Uterus (tissue), 4 donors: ENCODE data around the gene POC1B. TPM values are rescaled to one million over a fixed set of nuclear protein-coding genes. Genes with fewer than 3 reads are reported as not detected.
A peak's percentile ranks its signal among the peaks of the same experiment; 100 is the strongest.

Source experiments
- DNase-seq, 2 donors: peaks; one replicate each; pipeline ENCODE4 v3.0.0-alpha.2; 2019 to 2020
- H3K27ac ChIP-seq, 2 donors: fragments of 200-600 bp; sonication (generic); 1 replicate in 1 of 2; 2 replicates in 1 of 2; pipeline ENCODE4 v1.5.1; 2016 to 2018
- H3K27me3 ChIP-seq, 2 donors: fragments of 200-600 bp; sonication (generic); one replicate each; pipeline ENCODE4 v1.5.1; 2018 to 2019; ENCODE audit warnings: control low read depth in 1 of 2
- H3K36me3 ChIP-seq, 2 donors: fragments of 200-600 bp; sonication (generic); one replicate each; pipeline ENCODE4 v1.5.1; 2019; ENCODE audit warnings: control low read depth in 1 of 2
- H3K4me1 ChIP-seq, 2 donors: fragments of 200-600 bp; sonication (generic); one replicate each; pipeline ENCODE4 v1.5.1; 2018 to 2019; ENCODE audit warnings: control low read depth in 1 of 2
- H3K4me3 ChIP-seq, 2 donors: fragments of 200-600 bp; sonication (generic); 1 replicate in 1 of 2; 2 replicates in 1 of 2; pipeline ENCODE4 v1.5.1; 2018 to 2019; ENCODE audit warnings: mild to moderate bottlenecking in 1 of 2
- H3K9me3 ChIP-seq, 2 donors: fragments of 200-600 bp; sonication (generic); one replicate each; pipeline ENCODE4 v1.5.1; 2019; ENCODE audit warnings: control low read depth in 1 of 2
- POLR2A ChIP-seq, 2 donors: fragments of 450-650 bp; IDR thresholded peaks; one replicate each; pipeline ENCODE4 v1.6.1; 2016; ENCODE audit warnings: antibody characterized with exemption in 2 of 2, mild to moderate bottlenecking in 1 of 2, moderate library complexity in 1 of 2
- intact Hi-C: fragments of 100-400 bp; cut with DNase I; formaldehyde crosslinking; loops from one replicate; pipeline ENCODE4 v1.15.1; 2023; ENCODE audit warnings: low total_unique reads
- total RNA-seq, 4 donors: library from RNA; depleted of rRNA in 3 of 4; stranded (reverse); fragments of >200 nt in 3 of 4; gene quantifications; one replicate each; pipeline versions ENCODE4 v1.1.0 to v1.2.4, GENCODE V29; 2014 to 2023
- TF ChIP-seq, protein P1 (sequence below), 4 experiments: fragments of 200-600 bp in 2 of 4; fragments of 450-650 bp in 2 of 4; sonication (generic) in 2 of 4; IDR thresholded peaks; one replicate each; pipeline ENCODE4 v1.5.1; 2016 to 2019; ENCODE audit warnings: antibody characterized with exemption in 4 of 4, mild to moderate bottlenecking in 2 of 4, moderate library complexity in 1 of 4
- donor health status: DM: yes; HTN: yes; CAD: no.

Gene POC1B
- total RNA-seq, 4 donors from 2014 or later = 9.7 to 36.8 (median 30.5) TPM

DNA sequence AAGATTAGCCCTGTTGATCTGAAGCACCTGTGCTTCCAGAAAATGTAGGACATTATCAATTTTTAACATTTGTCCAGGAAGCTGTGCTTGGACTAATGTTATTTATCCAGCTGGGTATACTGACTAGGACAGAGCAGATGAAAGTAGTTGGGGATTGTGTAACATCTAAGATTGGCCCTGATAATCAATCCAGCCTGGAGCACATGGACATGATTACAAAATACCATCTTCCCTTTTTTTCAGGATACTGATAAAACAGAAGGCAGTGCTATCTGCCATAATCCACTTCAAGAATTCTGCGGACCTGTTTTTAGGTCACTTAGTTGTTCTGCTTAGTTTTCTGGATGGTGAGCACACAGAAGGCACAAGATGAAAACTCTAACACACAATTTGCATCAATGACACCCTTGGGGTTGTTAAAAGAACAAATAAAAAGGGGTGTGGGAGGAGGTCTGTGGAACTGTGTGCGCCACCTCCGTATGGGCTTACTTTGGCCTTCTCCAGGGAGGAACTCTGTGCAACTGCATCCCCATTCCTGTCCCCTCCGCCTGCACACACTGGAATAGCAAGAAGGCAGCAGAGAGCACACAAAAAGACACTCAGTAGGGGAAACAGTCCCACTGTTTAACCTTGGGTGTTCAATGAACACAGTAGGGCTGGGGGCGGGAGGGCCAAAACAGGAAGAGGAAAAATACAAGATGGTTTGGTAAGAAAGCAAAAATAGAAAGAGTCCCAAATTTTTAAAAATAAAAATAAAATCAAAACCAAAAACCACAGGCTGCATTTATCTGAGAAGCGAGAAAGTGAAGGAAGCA lies 142.4 kb downstream of the POC1B start:
- H3K4me3 ChIP-seq = no peak overlapping the region
- peaks cover 4 to 8% of the 10 kb centered on the region in 2 donors for H3K4me1 ChIP-seq
- DNase-seq = no peak
- peak overlapping the region; percentile 42 to 58 for H3K27ac ChIP-seq
- H3K36me3 ChIP-seq = no peaks in the 10 kb centered on the region
- H3K9me3 ChIP-seq = no peaks in the 10 kb centered on the region
- H3K27me3 ChIP-seq = no peaks in the 10 kb centered on the region
- intact Hi-C loops = no loop called here
- no peak for TF ChIP-seq POLR2A (IDR thresholded peaks at IDR 0.05)
- TF ChIP-seq, protein P1, sequence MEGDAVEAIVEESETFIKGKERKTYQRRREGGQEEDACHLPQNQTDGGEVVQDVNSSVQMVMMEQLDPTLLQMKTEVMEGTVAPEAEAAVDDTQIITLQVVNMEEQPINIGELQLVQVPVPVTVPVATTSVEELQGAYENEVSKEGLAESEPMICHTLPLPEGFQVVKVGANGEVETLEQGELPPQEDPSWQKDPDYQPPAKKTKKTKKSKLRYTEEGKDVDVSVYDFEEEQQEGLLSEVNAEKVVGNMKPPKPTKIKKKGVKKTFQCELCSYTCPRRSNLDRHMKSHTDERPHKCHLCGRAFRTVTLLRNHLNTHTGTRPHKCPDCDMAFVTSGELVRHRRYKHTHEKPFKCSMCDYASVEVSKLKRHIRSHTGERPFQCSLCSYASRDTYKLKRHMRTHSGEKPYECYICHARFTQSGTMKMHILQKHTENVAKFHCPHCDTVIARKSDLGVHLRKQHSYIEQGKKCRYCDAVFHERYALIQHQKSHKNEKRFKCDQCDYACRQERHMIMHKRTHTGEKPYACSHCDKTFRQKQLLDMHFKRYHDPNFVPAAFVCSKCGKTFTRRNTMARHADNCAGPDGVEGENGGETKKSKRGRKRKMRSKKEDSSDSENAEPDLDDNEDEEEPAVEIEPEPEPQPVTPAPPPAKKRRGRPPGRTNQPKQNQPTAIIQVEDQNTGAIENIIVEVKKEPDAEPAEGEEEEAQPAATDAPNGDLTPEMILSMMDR (IDR thresholded peaks at IDR 0.05) = no peak

DNA sequence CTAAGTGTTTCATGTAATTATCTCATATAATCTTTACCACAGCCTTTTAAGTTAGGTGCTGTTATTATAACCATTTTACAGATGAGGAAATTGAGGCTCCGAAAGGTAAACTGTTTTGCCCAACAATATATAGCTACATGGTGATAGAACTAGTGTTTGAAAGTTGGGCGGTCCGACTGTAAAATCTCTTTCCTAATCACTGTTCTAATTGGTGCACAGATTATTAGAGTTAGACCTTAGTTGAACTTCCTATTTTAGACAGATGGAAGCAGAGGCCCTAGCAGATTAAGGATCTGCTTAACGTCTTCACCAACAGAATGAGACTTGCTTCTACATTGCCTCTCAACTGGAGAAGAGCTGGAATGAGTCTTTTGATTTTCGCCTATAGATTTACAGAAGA lies 143.5 kb downstream of the POC1B start:
- DNase-seq = no peak
- no peaks in the 10 kb centered on the region for H3K36me3 ChIP-seq
- H3K4me1 ChIP-seq = peaks cover 4 to 8% of the 10 kb centered on the region in 2 donors
- H3K27ac ChIP-seq = no peak overlapping the region
- H3K27me3 ChIP-seq = no peaks in the 10 kb centered on the region
- H3K4me3 ChIP-seq = no peak overlapping the region
- intact Hi-C loops = no loop called here
- H3K9me3 ChIP-seq = no peaks in the 10 kb centered on the region
- TF ChIP-seq, protein P1 (IDR thresholded peaks at IDR 0.05) = no peak
- no peak for TF ChIP-seq POLR2A (IDR thresholded peaks at IDR 0.05)

DNA sequence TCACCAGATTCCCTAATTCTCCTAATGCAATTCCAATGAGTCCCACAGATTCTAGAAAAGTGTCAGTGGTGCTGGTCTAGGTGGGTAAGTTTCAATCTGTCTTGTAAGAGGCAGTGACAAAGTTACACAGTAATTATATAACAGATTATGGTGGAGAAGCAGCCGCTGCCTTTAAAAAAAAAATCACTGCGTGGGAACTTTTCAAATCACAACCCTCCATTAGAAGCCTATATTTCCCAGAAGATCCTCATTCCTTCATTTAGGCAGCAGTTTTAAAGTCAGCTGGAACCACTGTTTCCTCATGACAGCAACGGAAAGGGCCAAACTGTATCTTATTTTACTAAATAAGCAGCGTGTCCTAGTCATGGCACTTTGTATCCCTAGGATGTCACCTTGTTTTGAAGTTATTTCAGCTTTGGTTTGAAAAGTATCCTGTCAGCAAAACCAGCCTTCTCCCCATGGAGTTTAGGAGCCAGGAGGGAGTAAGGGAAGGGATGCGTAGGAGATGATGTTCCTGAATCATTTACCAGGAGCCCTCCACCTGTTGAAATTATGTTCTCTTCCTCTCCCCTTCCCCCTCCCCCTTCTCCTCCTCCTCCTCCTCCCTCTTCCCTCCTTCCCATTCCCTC lies 145.9 kb downstream of the POC1B start:
- intact Hi-C loops = no loop called here
- Histone ChIP-seq H3K9me3 (no peaks in the 10 kb centered on the region), H3K27me3 (no peaks in the 10 kb centered on the region), H3K4me1 (peaks cover 4 to 8% of the 10 kb centered on the region in 2 donors), H3K36me3 (no peaks in the 10 kb centered on the region), H3K27ac (no peak overlapping the region), H3K4me3 (no peak overlapping the region)
- no peak for DNase-seq
- TF ChIP-seq POLR2A (IDR thresholded peaks at IDR 0.05) = no peak

GRCh38 chr12:89379148-89379838 lies 146.6 kb downstream of the POC1B start:
- H3K36me3 ChIP-seq = no peaks in the 10 kb centered on the region
- peaks cover 4 to 8% of the 10 kb centered on the region in 2 donors for H3K4me1 ChIP-seq
- no peak overlapping the region for H3K27ac ChIP-seq
- H3K4me3 ChIP-seq = no peak overlapping the region
- H3K27me3 ChIP-seq = no peaks in the 10 kb centered on the region
- no peak for DNase-seq
- intact Hi-C loops = no loop called here
- no peaks in the 10 kb centered on the region for H3K9me3 ChIP-seq
- TF ChIP-seq POLR2A (IDR thresholded peaks at IDR 0.05) = no peak
- TF ChIP-seq, protein P1 (IDR thresholded peaks at IDR 0.05) = no peak

DNA sequence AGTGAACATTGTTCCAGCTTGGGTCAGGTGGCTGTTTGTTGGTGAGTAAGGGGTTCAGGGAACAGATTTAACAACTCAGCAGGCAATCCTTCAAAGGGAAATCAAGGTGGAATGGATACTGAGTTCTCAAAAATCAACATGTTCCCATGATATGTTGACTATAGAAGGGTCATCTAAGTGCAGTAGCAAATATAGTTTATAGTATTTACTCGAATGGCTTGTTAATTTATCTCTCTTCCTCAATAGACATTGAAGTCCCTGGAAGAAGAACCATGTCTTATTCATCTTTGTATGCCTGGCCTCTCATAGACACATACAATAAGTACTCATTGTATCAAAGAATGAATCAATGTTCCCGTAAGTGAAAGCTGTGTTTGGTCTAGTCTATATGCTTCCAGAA lies 149.0 kb downstream of the POC1B start:
- H3K9me3 ChIP-seq = no peaks in the 10 kb centered on the region
- no peaks in the 10 kb centered on the region for H3K4me1 ChIP-seq
- H3K4me3 ChIP-seq = no peak overlapping the region
- no peaks in the 10 kb centered on the region for H3K27me3 ChIP-seq
- intact Hi-C loops = no loop called here
- H3K27ac ChIP-seq = no peak overlapping the region
- no peak for TF ChIP-seq POLR2A (IDR thresholded peaks at IDR 0.05)
- TF ChIP-seq, protein P1 (IDR thresholded peaks at IDR 0.05) = no peak
- DNase-seq = no peak
- H3K36me3 ChIP-seq = no peaks in the 10 kb centered on the region
